ENCODE measurements around the gene ZFHX3. TPM values are rescaled to one million over a fixed set of nuclear protein-coding genes. Genes with fewer than 3 reads are reported as not detected.

Gene ZFHX3
- total RNA-seq, 2 donors from 2014 or later = 57.7 to 70.1 TPM

GRCh38 chr16:73047221-73047535 is 750 bp downstream of the ZFHX3 start:
- no peaks in the 10 kb centered on the region for H3K27me3 ChIP-seq (replicated peaks; ENCODE audit: insufficient read depth)
- peak overlapping the region; percentile 95 to 99 for H3K27ac ChIP-seq
- H3K4me1 ChIP-seq (ENCODE audit: control insufficient read depth in 1 of 2, low read depth in 2 of 2) = peaks cover 66 to 87% of the 10 kb centered on the region in 2 donors
- no peaks in the 10 kb centered on the region for H3K9me3 ChIP-seq
- no peak for ATAC-seq (ENCODE audit: insufficient number of reproducible peaks, low FRiP score, low read depth)
- no peak for DNase-seq (ENCODE audit: low spot score)
- no peak for TF ChIP-seq CTCF (IDR thresholded peaks at IDR 0.05)
- H3K4me3 ChIP-seq = peak overlapping the region; percentile 89
- H3K36me3 ChIP-seq = no peaks in the 10 kb centered on the region

- Histone ChIP-seq H3K27ac (peak overlapping the region; percentile 95 to 99), H3K4me1 (ENCODE audit: control insufficient read depth in 1 of 2, low read depth in 2 of 2) (peaks cover 67 to 87% of the 10 kb centered on the region in 2 donors), H3K27me3 (replicated peaks; ENCODE audit: insufficient read depth) (no peaks in the 10 kb centered on the region)
Observed at GRCh38 chr16:73046849-73047214, 1.1 kb downstream of the ZFHX3 start.

GRCh38 chr16:73046202-73046848 is 1.6 kb downstream of the ZFHX3 start:
- DNase-seq (ENCODE audit: low spot score) = no peak
- Histone ChIP-seq H3K36me3 (no peaks in the 10 kb centered on the region), H3K27ac (peak overlapping the region; percentile 95 to 99), H3K9me3 (no peaks in the 10 kb centered on the region), H3K4me3 (peak overlapping the region; percentile 89), H3K27me3 (replicated peaks; ENCODE audit: insufficient read depth) (no peaks in the 10 kb centered on the region), H3K4me1 (ENCODE audit: control insufficient read depth in 1 of 2, low read depth in 2 of 2) (peaks cover 71 to 87% of the 10 kb centered on the region in 2 donors)
- ATAC-seq (ENCODE audit: insufficient number of reproducible peaks, low FRiP score, low read depth) = no peak
- no peak for TF ChIP-seq CTCF (IDR thresholded peaks at IDR 0.05)

More at GRCh38 chr16:73046849-73047214, 1.1 kb downstream of the ZFHX3 start:
- Histone ChIP-seq H3K9me3 (no peaks in the 10 kb centered on the region), H3K4me3 (peak overlapping the region; percentile 89), H3K36me3 (no peaks in the 10 kb centered on the region)
- ATAC-seq (ENCODE audit: insufficient number of reproducible peaks, low FRiP score, low read depth) = no peak
- DNase-seq (ENCODE audit: low spot score) = no peak
- no peak for TF ChIP-seq CTCF (IDR thresholded peaks at IDR 0.05)

GRCh38 chr16:73043828-73044467 is 4.0 kb downstream of the ZFHX3 start:
- Histone ChIP-seq H3K4me1 (ENCODE audit: control insufficient read depth in 1 of 2, low read depth in 2 of 2) (peaks cover 63 to 86% of the 10 kb centered on the region in 2 donors), H3K4me3 (peak overlapping the region; percentile 61), H3K27me3 (replicated peaks; ENCODE audit: insufficient read depth) (no peaks in the 10 kb centered on the region), H3K27ac (peak overlapping the region; percentile 63 to 74), H3K9me3 (no peaks in the 10 kb centered on the region), H3K36me3 (no peaks in the 10 kb centered on the region)
- DNase-seq (ENCODE audit: low spot score) (no peak), ATAC-seq (ENCODE audit: insufficient number of reproducible peaks, low FRiP score, low read depth) (no peak)
- TF ChIP-seq CTCF (IDR thresholded peaks at IDR 0.05) = no peak

- ATAC-seq (ENCODE audit: insufficient number of reproducible peaks, low FRiP score, low read depth) = no peak
- H3K4me1 ChIP-seq (ENCODE audit: control insufficient read depth in 1 of 2, low read depth in 2 of 2) = peaks cover 66 to 89% of the 10 kb centered on the region in 2 donors
- H3K9me3 ChIP-seq = no peaks in the 10 kb centered on the region
- no peak for DNase-seq (ENCODE audit: low spot score)
- no peaks in the 10 kb centered on the region for H3K27me3 ChIP-seq (replicated peaks; ENCODE audit: insufficient read depth)
- H3K27ac ChIP-seq = peak overlapping the region; percentile 63 to 74
- no peaks in the 10 kb centered on the region for H3K36me3 ChIP-seq
- H3K4me3 ChIP-seq = peak overlapping the region; percentile 61
- TF ChIP-seq CTCF (IDR thresholded peaks at IDR 0.05) = no peak
Observed at GRCh38 chr16:73042807-73043206, 5.1 kb downstream of the ZFHX3 start.
